ENCODE data around the gene FKBP5. TPM values are rescaled to one million over a fixed set of nuclear protein-coding genes. Genes with fewer than 3 reads are reported as not detected.

The FKBP5 gene
- total RNA-seq, 2 donors from 2014 or later = 27.0 to 53.3 TPM

- H3K27me3 ChIP-seq (ENCODE audit: control insufficient read depth, insufficient read depth, low read length, poor library complexity, severe bottlenecking) = no peaks in the 10 kb centered on the region
- no peak overlapping the region for H3K4me3 Mint-ChIP-seq
- H3K9me3 ChIP-seq (ENCODE audit: control insufficient read depth, low read length) = no peaks in the 10 kb centered on the region
- H3K27me3 Mint-ChIP-seq (ENCODE audit: insufficient read depth) = no peaks in the 10 kb centered on the region
- H3K4me1 Mint-ChIP-seq = no peaks in the 10 kb centered on the region
- H3K36me3 Mint-ChIP-seq (ENCODE audit: low read depth) = no peaks in the 10 kb centered on the region
- 83 to 90% methylated on average over 3 to 6 of the region's 6 CpGs for WGBS, 2 experiments (ENCODE audit: insufficient coverage in 1 of 2, insufficient read length in 1 of 2)
- H3K4me1 ChIP-seq (ENCODE audit: control insufficient read depth, insufficient read depth, low read length) = no peaks in the 10 kb centered on the region
- H3K4me3 ChIP-seq (ENCODE audit: low read length) = no peak overlapping the region
- H3K36me3 ChIP-seq (ENCODE audit: control insufficient read depth, insufficient read depth, low read length) = no peaks in the 10 kb centered on the region
- H3K9ac ChIP-seq (ENCODE audit: extremely low read depth, low read length, poor library complexity, severe bottlenecking) = no peak overlapping the region
- no peak overlapping the region for H3K27ac ChIP-seq (ENCODE audit: low read depth, low read length)
- H3K27ac Mint-ChIP-seq = no peak overlapping the region
- DNase-seq = no peak
- TF ChIP-seq, protein P1, sequence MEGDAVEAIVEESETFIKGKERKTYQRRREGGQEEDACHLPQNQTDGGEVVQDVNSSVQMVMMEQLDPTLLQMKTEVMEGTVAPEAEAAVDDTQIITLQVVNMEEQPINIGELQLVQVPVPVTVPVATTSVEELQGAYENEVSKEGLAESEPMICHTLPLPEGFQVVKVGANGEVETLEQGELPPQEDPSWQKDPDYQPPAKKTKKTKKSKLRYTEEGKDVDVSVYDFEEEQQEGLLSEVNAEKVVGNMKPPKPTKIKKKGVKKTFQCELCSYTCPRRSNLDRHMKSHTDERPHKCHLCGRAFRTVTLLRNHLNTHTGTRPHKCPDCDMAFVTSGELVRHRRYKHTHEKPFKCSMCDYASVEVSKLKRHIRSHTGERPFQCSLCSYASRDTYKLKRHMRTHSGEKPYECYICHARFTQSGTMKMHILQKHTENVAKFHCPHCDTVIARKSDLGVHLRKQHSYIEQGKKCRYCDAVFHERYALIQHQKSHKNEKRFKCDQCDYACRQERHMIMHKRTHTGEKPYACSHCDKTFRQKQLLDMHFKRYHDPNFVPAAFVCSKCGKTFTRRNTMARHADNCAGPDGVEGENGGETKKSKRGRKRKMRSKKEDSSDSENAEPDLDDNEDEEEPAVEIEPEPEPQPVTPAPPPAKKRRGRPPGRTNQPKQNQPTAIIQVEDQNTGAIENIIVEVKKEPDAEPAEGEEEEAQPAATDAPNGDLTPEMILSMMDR (conservative IDR thresholded peaks at IDR 0.05) = no peak
- H3K9me3 Mint-ChIP-seq = no peaks in the 10 kb centered on the region
These were observed 131.5 kb downstream of the FKBP5 start for GRCh38 chr6:35557239-35557638.

- no peaks in the 10 kb centered on the region for H3K36me3 ChIP-seq (ENCODE audit: control insufficient read depth, insufficient read depth, low read length)
- 89 to 94% methylated on average over 3 to 4 of the region's 4 CpGs for WGBS, 2 experiments (ENCODE audit: insufficient coverage in 1 of 2, insufficient read length in 1 of 2)
- Mint-ChIP-seq H3K4me3 (no peak overlapping the region), H3K27ac (no peak overlapping the region), H3K4me1 (no peaks in the 10 kb centered on the region), H3K27me3 (ENCODE audit: insufficient read depth) (no peaks in the 10 kb centered on the region), H3K9me3 (peaks cover 5% of the 10 kb centered on the region), H3K36me3 (ENCODE audit: low read depth) (no peaks in the 10 kb centered on the region)
- no peak overlapping the region for H3K27ac ChIP-seq (ENCODE audit: low read depth, low read length)
- TF ChIP-seq, protein P1 (conservative IDR thresholded peaks at IDR 0.05) = no peak
- H3K4me3 ChIP-seq (ENCODE audit: low read length) = no peak overlapping the region
- H3K9ac ChIP-seq (ENCODE audit: extremely low read depth, low read length, poor library complexity, severe bottlenecking) = no peak overlapping the region
- no peaks in the 10 kb centered on the region for H3K27me3 ChIP-seq (ENCODE audit: control insufficient read depth, insufficient read depth, low read length, poor library complexity, severe bottlenecking)
- H3K4me1 ChIP-seq (ENCODE audit: control insufficient read depth, insufficient read depth, low read length) = no peaks in the 10 kb centered on the region
- H3K9me3 ChIP-seq (ENCODE audit: control insufficient read depth, low read length) = no peaks in the 10 kb centered on the region
- no peak for DNase-seq
These were observed 133.9 kb downstream of the FKBP5 start for GRCh38 chr6:35554811-35555210.

DNA sequence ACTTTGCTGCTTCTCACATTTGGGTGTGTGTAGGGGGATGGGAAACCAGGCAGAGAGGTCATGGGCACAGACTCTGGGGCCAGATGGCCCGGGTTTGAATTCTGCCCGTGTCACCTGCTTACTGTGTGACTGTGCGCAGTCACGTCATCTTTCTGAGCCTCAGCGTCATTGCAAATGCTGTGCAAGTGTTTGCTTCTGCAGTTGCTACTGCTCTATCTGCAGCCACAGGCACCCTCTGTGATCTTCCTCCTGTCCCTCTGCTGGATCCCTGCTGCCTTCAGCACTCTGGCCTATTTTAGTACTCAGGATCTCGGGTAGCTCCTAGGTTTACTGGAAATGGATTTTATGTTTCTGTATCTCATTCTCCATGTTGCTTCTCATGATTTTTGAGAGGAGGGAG is 135.4 kb downstream of the FKBP5 start:
- H3K4me3 Mint-ChIP-seq = no peak overlapping the region
- H3K27ac ChIP-seq (ENCODE audit: low read depth, low read length) = no peak overlapping the region
- TF ChIP-seq, protein P1 (conservative IDR thresholded peaks at IDR 0.05) = no peak
- H3K9me3 Mint-ChIP-seq = peaks cover 5% of the 10 kb centered on the region
- H3K27me3 Mint-ChIP-seq (ENCODE audit: insufficient read depth) = no peaks in the 10 kb centered on the region
- H3K27ac Mint-ChIP-seq = no peak overlapping the region
- no peaks in the 10 kb centered on the region for H3K9me3 ChIP-seq (ENCODE audit: control insufficient read depth, low read length)
- H3K9ac ChIP-seq (ENCODE audit: extremely low read depth, low read length, poor library complexity, severe bottlenecking) = no peak overlapping the region
- H3K27me3 ChIP-seq (ENCODE audit: control insufficient read depth, insufficient read depth, low read length, poor library complexity, severe bottlenecking) = no peaks in the 10 kb centered on the region
- H3K4me3 ChIP-seq (ENCODE audit: low read length) = no peak overlapping the region
- 91 to 98% methylated on average over 5 to 6 of the region's 6 CpGs for WGBS, 2 experiments (ENCODE audit: insufficient coverage in 1 of 2, insufficient read length in 1 of 2)
- no peaks in the 10 kb centered on the region for H3K36me3 ChIP-seq (ENCODE audit: control insufficient read depth, insufficient read depth, low read length)
- no peak for DNase-seq
- H3K4me1 ChIP-seq (ENCODE audit: control insufficient read depth, insufficient read depth, low read length) = no peaks in the 10 kb centered on the region
- no peaks in the 10 kb centered on the region for H3K4me1 Mint-ChIP-seq
- no peaks in the 10 kb centered on the region for H3K36me3 Mint-ChIP-seq (ENCODE audit: low read depth)
